Right cardiac atrium (tissue), 5 donors: ENCODE results near the gene ARFGAP1. TPM values are rescaled to one million over a fixed set of nuclear protein-coding genes. Genes with fewer than 3 reads are reported as not detected.
A peak's percentile ranks its signal among the peaks of the same experiment; 100 is the strongest.

Source experiments
- ATAC-seq, 2 donors: fragments of 200-7000 bp; cut with Tn5 transposase; one replicate each; pipeline versions ENCODE4 v1.8.0 to v1.9.1; 2020; ENCODE audit warnings: moderate library complexity in 2 of 2, mild to moderate bottlenecking in 1 of 2
- DNase-seq, 3 donors: peaks; one replicate each; pipeline ENCODE4 v3.0.0-alpha.2; 2020
- H3K27ac ChIP-seq: one replicate; pipeline ENCODE4 v1.5.1; 2013; ENCODE audit warnings: mild to moderate bottlenecking, low read length, control low read depth, moderate library complexity
- H3K27me3 ChIP-seq: one replicate; pipeline ENCODE4 v1.6.1; 2013; ENCODE audit not compliant: control insufficient read depth, insufficient read depth
- H3K4me1 ChIP-seq: one replicate; pipeline ENCODE4 v1.6.1; 2013; ENCODE audit warnings: low read length; ENCODE audit not compliant: control insufficient read depth, insufficient read depth
- H3K4me3 ChIP-seq: one replicate; pipeline ENCODE4 v1.5.1; 2013; ENCODE audit warnings: low read length, control low read depth
- H3K9me3 ChIP-seq: one replicate; pipeline ENCODE4 v1.6.1; 2013; ENCODE audit warnings: low read length; ENCODE audit not compliant: control insufficient read depth
- WGBS: extraction: QIAGEN DNeasy Blood & Tissue Kit; methylation state at CpG from one replicate; pipeline ENCODE4 v1.1.7; 2013; 5-methylcytosine and 5-hydroxymethylcytosine counted together
- intact Hi-C, 4 donors: fragments of 100-400 bp; cut with DNase I; formaldehyde crosslinking; loops; one replicate each; pipeline versions ENCODE4 v1.11.0 to v1.14.0; 2022 to 2023
- polyA plus RNA-seq: library from polyadenylated mRNA; stranded (reverse); fragments of 200-250 nt; gene quantifications from one replicate; pipeline ENCODE4 v1.2.3, GENCODE V29; 2013
- total RNA-seq, 4 donors: library from RNA; stranded (reverse); fragmentation: NEBNext Ultra II Directional; extraction: Animal tissue kit (Norgen Biotek cat#: 25700); gene quantifications; one replicate each; pipeline ENCODE4 v1.2.1, GENCODE V29; 2021
- donor health status: healthy with polysubstance abuse.
- donor health status: DM: no; HTN: yes; CAD: no.
- donor health status: DM: no; HTN: no; CAD: no.
- donor health status: DM: no; HTN: yes; CAD: no; lungs with severe emphysema.
- donor health status: DM: yes; HTN: yes; CAD: no.

The ARFGAP1 gene
- total and polyA plus RNA-seq, 5 donors = 36.9 to 50.7 (median 39.9) TPM

DNA sequence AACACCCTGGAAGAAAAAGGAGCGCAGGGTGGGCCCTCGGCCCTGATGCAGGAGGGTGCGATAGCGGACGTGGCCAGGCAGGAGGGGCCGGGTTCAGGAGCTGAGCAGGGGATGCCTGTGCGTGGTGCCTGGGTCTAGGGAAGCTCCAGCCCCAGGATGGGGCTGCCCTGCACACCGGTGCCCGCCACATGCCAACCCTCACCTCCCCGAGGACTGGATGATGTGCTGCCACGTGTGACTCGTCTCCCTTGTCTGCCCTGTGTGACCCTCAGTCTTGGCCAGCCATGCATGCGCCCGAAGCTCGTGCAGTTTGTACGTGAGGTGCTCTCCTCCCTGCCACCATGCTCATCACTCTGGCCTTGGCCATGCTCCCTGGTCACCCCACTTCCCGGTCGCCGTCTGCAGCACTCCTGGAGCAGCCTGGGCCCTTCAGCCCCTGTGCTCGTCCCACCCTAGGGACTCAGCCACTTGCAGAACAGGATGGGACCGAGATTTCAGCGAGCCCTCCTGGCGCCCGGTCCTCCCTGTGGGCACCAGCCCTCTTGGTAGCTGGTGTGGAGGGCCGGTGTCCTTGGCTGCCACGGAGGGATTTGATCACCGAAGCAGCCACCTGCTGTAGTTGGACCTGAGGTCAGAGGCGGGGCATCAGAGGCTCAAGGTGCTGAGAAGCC is 16.1 kb downstream of the ARFGAP1 start:
- Histone ChIP-seq H3K9me3 (no peaks in the 10 kb centered on the region), H3K27me3 (no peaks in the 10 kb centered on the region), H3K27ac (no peak overlapping the region), H3K4me3 (no peak overlapping the region), H3K4me1 (no peaks in the 10 kb centered on the region)
- 89% methylated on average over 28 of the region's 28 CpGs for WGBS
- intact Hi-C loops = no loop called here
- DNase-seq (peak; percentile 10 to 51 (median 45)), ATAC-seq (no peak)

DNA sequence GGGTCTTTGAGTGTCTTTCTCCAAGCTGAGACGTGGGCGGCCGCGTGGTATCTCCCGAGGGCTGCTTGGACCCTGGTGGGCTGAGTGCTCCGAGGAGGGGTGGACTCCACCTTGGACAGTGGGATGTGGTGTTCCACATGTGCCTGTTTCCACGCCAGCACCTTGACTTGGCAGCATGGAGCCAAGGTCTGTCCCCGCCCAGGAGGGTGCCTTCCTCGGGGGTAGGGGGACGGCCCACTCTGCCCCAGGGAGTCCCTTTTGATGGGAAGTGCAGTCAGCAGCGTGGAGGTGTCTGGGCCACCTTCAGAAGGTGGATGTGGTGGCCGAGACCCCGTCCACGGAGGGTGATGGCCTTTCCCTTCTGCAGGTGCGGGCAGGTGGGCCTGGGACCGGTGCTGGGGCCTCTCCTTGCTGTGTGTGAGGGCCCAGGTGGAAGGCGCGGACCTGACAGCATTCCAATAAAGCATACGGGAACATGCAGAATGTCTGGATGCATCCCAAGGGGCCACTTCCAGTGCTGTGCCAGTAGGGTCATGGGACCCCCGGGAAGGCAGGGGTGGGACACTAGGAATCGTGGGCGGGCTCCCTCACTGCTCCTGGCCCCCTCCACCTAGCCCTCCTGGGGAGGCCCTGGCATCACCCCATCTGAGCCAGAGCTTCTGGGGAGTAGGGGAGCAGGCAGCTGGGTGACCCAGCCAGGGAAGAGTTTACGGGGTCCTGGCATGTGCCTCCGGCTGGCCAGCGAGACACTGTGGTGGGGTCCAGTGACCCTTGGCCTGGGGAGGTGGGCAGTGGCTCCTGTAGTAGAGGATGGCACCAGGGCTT is 16.9 kb downstream of the ARFGAP1 start:
- Histone ChIP-seq H3K4me1 (no peaks in the 10 kb centered on the region), H3K9me3 (no peaks in the 10 kb centered on the region), H3K27ac (no peak overlapping the region), H3K4me3 (no peak overlapping the region), H3K27me3 (no peaks in the 10 kb centered on the region)
- intact Hi-C loops = no loop called here
- ATAC-seq = no peak
- peak; percentile 26 to 55 (median 42) for DNase-seq
- 88% methylated on average over 25 of the region's 25 CpGs for WGBS

DNA sequence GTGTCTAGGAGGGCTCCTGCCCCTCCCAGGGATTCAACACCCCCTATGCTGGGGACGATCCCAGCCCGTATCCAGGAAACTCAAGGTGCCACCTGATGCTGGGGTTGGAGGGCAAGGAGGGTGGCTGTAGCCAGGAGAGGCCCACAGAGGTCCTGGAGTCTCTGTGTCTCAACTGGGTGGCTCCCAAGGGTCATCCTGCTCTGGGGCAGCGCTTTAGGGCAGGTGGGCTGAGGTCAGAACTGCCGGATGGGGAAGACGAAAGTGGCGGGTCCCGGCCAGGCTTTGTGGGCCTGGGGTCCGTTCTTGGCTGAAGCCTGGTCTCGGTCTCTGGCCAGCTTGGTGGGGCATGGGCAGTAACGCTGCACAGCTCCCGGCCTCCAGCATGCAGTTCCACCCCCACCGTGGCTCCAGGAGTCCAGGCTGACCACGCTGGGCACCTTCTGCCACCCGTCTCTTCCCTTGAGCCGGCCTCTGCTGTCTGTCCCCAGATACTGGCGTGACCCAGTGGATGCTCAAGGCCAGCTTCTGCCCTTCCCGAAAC is 17.6 kb downstream of the ARFGAP1 start:
- DNase-seq = peak; percentile 16 to 61 (median 50)
- 79% methylated on average over 17 of the region's 17 CpGs for WGBS
- intact Hi-C loops = no loop called here
- ATAC-seq = no peak
- Histone ChIP-seq H3K4me1 (no peaks in the 10 kb centered on the region), H3K9me3 (no peaks in the 10 kb centered on the region), H3K27ac (no peak overlapping the region), H3K27me3 (no peaks in the 10 kb centered on the region), H3K4me3 (no peak overlapping the region)

DNA sequence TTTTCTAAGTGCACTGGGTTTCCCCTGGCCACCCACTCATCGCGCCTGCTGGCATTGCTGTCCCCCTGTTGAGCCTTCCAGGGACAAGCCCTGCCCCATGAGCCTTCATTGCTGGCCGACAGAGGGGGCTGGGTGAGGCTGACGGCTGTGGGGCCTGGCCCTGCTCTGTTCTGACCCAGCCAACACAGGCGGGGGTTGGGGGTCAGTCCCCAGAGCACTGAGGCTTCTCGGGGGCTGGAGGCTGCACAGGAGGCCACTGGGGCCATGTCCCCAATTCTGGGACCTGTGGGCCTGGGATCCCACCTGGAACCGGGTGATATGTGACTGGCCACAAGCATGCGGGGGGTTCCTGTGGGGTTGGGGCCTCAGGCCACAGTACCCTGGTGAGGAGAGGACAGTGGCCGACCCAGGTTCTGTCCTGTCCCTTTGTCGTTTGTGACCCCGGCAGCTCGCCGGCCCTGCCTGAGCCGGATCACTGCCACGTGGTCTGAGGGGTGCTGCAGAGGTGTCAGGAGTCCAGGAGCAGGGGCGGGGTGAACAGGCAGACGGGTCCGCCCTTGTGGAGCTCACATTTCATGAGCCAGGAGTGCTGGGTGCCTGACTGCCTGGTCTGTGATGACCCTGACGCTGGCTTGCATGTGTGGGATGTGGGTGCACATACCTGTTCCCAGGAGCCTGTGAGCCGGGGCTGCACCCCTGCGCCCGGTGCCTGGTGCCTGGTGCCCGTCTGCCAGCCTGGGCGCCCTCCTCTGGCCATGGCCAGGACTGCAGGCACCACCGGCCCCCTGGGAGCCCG is 18.3 kb downstream of the ARFGAP1 start:
- DNase-seq (peak; percentile 37 to 80 (median 77)), ATAC-seq (peak; percentile 4 to 34)
- H3K27ac ChIP-seq = no peak overlapping the region
- no peaks in the 10 kb centered on the region for H3K9me3 ChIP-seq
- no peaks in the 10 kb centered on the region for H3K27me3 ChIP-seq
- 36% methylated on average over 26 of the region's 26 CpGs for WGBS
- no peak overlapping the region for H3K4me3 ChIP-seq
- no peaks in the 10 kb centered on the region for H3K4me1 ChIP-seq
- intact Hi-C loops = no loop called here

DNA sequence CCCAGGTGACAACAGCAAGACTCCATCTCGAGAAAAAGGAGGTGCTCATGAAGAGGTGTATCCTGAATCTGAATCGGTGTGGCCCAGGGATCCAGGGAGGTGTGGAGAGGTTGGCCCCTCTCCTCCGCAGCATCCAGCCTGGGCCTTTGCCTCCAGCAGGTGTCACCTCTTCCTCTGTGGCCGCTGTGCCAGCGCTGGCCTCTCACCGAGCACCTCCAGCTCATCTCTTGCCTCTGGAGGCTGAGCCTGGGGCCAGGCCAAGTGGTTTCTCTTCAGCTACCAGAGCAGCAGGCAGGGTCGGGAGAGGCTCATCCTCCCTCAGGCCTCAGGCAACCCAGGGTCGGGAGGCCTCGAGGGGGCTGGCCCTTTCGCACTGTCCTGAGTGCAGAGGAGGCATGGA is 19.2 kb downstream of the ARFGAP1 start:
- intact Hi-C loops = no loop called here

DNA sequence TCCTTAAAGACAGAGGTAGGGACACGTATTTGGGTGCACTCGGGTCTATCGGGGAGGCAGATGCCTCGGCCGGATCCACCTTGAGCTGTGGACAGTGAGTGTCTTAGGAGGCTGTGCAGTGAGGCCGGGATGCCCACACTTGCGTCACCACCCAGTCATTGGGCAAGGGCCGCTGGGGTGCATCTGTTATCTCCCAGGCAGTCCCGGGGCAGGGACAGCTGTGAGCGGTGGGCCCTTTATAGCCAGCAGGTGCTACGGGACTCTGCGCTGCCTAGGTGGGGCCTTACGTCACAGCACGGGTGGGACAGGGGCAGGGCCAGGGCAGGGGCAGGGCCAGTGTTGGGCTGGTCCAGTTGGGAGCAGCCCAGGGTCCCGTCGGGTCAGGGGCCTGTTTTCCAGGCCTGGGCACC is 19.7 kb downstream of the ARFGAP1 start:
- Histone ChIP-seq H3K4me3 (no peak overlapping the region), H3K27me3 (no peaks in the 10 kb centered on the region), H3K4me1 (no peaks in the 10 kb centered on the region), H3K9me3 (no peaks in the 10 kb centered on the region), H3K27ac (no peak overlapping the region)
- WGBS = 80% methylated on average over 16 of the region's 16 CpGs
- ATAC-seq = no peak
- DNase-seq = peak in 2 of 3 donors; percentile 33 to 40
- intact Hi-C loops = no loop called here

More for the DNA sequence above, 19.2 kb downstream of the ARFGAP1 start:
- DNase-seq = peak; percentile 28 to 51 (median 39)
- Histone ChIP-seq H3K9me3 (no peaks in the 10 kb centered on the region), H3K27me3 (no peaks in the 10 kb centered on the region), H3K4me1 (no peaks in the 10 kb centered on the region), H3K27ac (no peak overlapping the region), H3K4me3 (no peak overlapping the region)
- whole genome bisulfite sequencing = 79% methylated on average over 10 of the region's 10 CpGs
- no peak for ATAC-seq

DNA sequence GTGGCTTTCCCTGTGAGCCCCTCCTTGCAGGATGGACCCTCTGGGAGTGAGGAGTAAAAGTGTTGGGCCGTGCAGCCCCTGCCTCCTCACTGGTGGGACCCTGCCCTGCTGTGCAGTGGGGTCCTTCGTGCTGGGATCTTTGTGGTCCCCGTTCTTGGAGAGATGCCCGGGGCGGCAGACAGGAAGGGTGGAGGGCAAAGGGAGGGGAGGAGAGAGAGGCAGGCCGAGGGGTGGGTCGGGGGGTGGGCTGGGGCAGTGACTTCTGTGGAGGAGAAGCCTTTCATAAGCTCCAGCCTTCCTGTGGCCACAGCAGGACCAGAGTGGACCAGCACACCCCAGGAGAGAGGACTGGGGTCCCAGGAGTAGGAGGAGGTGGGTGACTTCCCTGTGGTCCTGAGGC is 20.3 kb downstream of the ARFGAP1 start, which contains the start of gene COL20A1:
Gene COL20A1 (plus strand): TSS at position 283 of the 400 bp plus-strand sequence. CDS start 1,922 bp downstream, outside the sequence.
- no peaks in the 10 kb centered on the region for H3K27me3 ChIP-seq
- intact Hi-C loops = no loop called here
- ATAC-seq = no peak
- no peaks in the 10 kb centered on the region for H3K4me1 ChIP-seq
- DNase-seq = peak; percentile 6 to 49 (median 35)
- no peak within 1 kb of the TSS for H3K4me3 ChIP-seq
- no peak within 1 kb of the TSS for H3K27ac ChIP-seq
- no peaks in the 10 kb centered on the region for H3K9me3 ChIP-seq
- WGBS = 21% methylated on average over 7 of the region's 7 CpGs

DNA sequence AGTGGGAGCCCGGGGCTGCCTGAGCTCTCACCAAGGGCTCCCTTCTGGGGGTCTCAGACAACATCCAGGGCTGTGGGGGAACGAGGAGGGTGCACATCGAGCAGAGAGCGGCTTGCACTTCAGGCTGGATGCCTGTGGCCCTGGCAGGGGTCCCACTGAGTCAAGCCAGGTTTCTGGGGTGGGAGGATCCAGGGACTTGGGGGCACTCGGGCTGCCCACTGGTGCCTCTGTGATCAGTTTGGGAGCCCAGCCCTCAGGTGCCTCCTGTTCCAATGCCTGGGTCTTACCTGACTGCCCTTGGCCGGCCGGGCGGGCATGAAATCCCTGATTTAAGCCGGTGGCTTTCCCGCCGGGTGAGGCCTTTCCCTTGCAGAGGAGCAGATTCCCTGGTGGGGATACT is 20.8 kb downstream of the ARFGAP1 start:
- intact Hi-C loops = no loop called here
- Histone ChIP-seq H3K27ac (no peak overlapping the region), H3K27me3 (no peaks in the 10 kb centered on the region), H3K4me3 (no peak overlapping the region), H3K9me3 (no peaks in the 10 kb centered on the region), H3K4me1 (no peaks in the 10 kb centered on the region)
- peak; percentile 11 to 46 (median 33) for DNase-seq
- no peak for ATAC-seq
- WGBS = 50% methylated on average over 11 of the region's 11 CpGs

DNA sequence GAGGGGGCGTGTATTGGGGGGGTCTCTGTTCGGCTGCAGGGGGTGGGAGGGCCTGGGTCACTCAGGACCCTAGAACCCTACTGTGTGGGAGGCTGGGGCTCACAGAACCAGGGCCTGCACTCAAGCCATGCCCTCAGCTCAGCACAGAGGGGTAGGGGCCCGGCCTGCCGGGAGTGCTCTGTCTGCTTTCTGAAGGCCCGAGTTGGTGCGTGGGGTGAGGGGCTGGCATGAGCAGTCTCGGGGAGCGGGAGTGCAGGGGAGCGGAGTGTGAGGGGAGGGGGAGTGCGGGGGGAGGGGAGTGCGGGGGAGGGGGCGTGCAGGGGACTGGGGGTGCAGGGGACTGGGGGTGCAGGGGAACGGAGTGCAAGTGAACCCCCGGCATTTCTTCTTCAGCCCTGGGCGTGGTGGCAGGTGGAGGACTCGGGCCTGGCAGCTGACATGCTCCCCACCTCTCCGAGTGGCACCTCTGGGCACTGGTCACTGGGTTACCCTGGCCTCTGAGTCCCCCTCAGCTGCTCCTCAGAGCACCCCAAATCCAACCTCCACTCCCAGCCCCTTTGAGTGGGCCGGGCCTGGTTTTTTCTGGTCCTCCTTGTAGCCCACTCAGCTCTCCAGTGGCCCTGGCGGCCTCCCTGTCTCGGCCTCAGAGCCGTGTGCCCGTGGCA is 21.4 kb downstream of the ARFGAP1 start:
- ATAC-seq (no peak), DNase-seq (peak; percentile 12 to 52 (median 13))
- Histone ChIP-seq H3K4me1 (no peaks in the 10 kb centered on the region), H3K9me3 (no peaks in the 10 kb centered on the region), H3K27me3 (no peaks in the 10 kb centered on the region), H3K27ac (no peak overlapping the region), H3K4me3 (no peak overlapping the region)
- 53% methylated on average over 21 of the region's 22 CpGs for WGBS
- intact Hi-C loops = no loop called here

DNA sequence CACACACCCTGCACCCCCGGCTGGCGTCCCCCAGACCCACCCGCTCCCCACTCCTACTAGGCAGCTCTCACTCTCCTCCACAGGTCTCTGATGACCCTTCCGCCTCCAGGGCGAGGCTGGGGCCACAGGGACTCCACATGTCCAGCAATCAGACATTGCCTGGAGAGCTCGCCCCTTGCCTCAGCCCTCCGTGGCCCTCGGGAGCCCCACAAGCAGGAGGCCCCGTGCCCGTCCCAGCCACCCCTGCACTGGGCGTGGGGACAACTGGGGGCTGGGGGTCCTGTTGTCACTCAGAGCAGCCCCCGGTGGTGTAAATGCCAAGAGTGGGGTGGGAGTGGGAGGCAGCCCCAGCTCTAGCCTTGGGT is 21.9 kb downstream of the ARFGAP1 start:
- DNase-seq (peak in 2 of 3 donors; percentile 42 to 43), ATAC-seq (no peak)
- H3K4me1 ChIP-seq = no peaks in the 10 kb centered on the region
- WGBS = 77% methylated on average over 12 of the region's 12 CpGs
- no peak overlapping the region for H3K27ac ChIP-seq
- intact Hi-C loops = no loop called here
- H3K27me3 ChIP-seq = no peaks in the 10 kb centered on the region
- H3K9me3 ChIP-seq = no peaks in the 10 kb centered on the region
- H3K4me3 ChIP-seq = no peak overlapping the region
